Skeletal muscle satellite cell (primary cell): ENCODE measurements around the gene NUDT4.

ENCODE experiments used
- H3K27me3 ChIP-seq: 2 replicates; pipeline ENCODE4 v1.7.0; 2013; ENCODE audit warnings: low read length; ENCODE audit not compliant: control insufficient read depth, insufficient read depth
- H3K36me3 ChIP-seq: 2 replicates; pipeline ENCODE4 v1.7.0; 2013; ENCODE audit warnings: mild to moderate bottlenecking, control low read depth, low read length; ENCODE audit not compliant: insufficient read depth
- H3K4me1 ChIP-seq: 2 replicates; pipeline ENCODE4 v1.7.0; 2013; ENCODE audit warnings: low read length; ENCODE audit not compliant: control insufficient read depth, insufficient read depth
- H3K4me2 ChIP-seq: 2 replicates; pipeline ENCODE4 v1.7.0; 2013; ENCODE audit warnings: mild to moderate bottlenecking, low read length
- H3K4me3 ChIP-seq: 2 replicates; pipeline ENCODE4 v1.7.0; 2013; ENCODE audit warnings: low read length
- H3K9ac ChIP-seq: 2 replicates; pipeline ENCODE4 v1.7.0; 2013; ENCODE audit warnings: mild to moderate bottlenecking, low read depth, low read length, moderate library complexity
- H3K9me3 ChIP-seq: replicated peaks from 2 replicates; pipeline ENCODE4 v1.7.0; 2013; ENCODE audit warnings: mild to moderate bottlenecking, control low read depth, low read length

Gene NUDT4

DNA sequence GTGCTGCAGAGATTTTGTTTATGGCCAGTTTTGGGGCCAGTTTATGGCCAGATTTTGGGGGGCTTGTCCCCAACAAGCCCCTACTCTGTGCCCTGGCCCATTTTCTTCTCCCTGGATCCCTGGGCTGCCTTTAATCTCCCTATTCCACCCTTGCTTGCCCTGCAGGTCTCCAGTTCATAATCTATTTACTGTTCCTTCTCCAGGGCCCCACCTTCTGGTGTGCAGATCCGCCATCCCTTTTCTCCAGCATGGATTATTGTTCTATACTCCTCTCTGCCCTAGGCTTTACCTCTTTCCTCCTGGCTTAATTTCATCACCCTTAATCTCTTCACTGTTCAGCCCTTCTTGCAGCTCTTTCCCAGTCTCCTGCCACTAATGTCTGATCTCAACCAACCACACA lies 26.0 kb upstream of the NUDT4 start:
- Histone ChIP-seq H3K9me3 (no peaks in the 10 kb centered on the region), H3K4me2 (no peak overlapping the region), H3K36me3 (no peaks in the 10 kb centered on the region), H3K27me3 (no peaks in the 10 kb centered on the region), H3K4me1 (no peaks in the 10 kb centered on the region), H3K9ac (no peak overlapping the region), H3K4me3 (no peak overlapping the region)

- no peak overlapping the region for H3K9ac ChIP-seq
- no peaks in the 10 kb centered on the region for H3K27me3 ChIP-seq
- no peaks in the 10 kb centered on the region for H3K4me1 ChIP-seq
- no peaks in the 10 kb centered on the region for H3K36me3 ChIP-seq
- H3K4me3 ChIP-seq, result no peak overlapping the region
- no peaks in the 10 kb centered on the region for H3K9me3 ChIP-seq
- no peak overlapping the region for H3K4me2 ChIP-seq
Observed at GRCh38 chr12:93352321-93352720, 25.4 kb upstream of the NUDT4 start.

GRCh38 chr12:93356214-93356613 lies 21.5 kb upstream of the NUDT4 start:
- H3K27me3 ChIP-seq, result no peaks in the 10 kb centered on the region
- H3K9me3 ChIP-seq, result no peaks in the 10 kb centered on the region
- no peak overlapping the region for H3K9ac ChIP-seq
- no peak overlapping the region for H3K4me2 ChIP-seq
- peaks cover 1% of the 10 kb centered on the region for H3K4me1 ChIP-seq
- no peak overlapping the region for H3K4me3 ChIP-seq
- no peaks in the 10 kb centered on the region for H3K36me3 ChIP-seq

GRCh38 chr12:93358058-93358457 lies 19.7 kb upstream of the NUDT4 start:
- Histone ChIP-seq H3K9ac (no peak overlapping the region), H3K9me3 (no peaks in the 10 kb centered on the region), H3K36me3 (no peaks in the 10 kb centered on the region), H3K27me3 (no peaks in the 10 kb centered on the region), H3K4me1 (peaks cover 7% of the 10 kb centered on the region), H3K4me3 (no peak overlapping the region), H3K4me2 (no peak overlapping the region)

GRCh38 chr12:93358821-93359220 lies 18.9 kb upstream of the NUDT4 start:
- no peaks in the 10 kb centered on the region for H3K27me3 ChIP-seq
- no peak overlapping the region for H3K4me2 ChIP-seq
- H3K4me1 ChIP-seq, result peaks cover 7% of the 10 kb centered on the region
- no peaks in the 10 kb centered on the region for H3K9me3 ChIP-seq
- no peaks in the 10 kb centered on the region for H3K36me3 ChIP-seq
- H3K9ac ChIP-seq, result no peak overlapping the region
- H3K4me3 ChIP-seq, result no peak overlapping the region

DNA sequence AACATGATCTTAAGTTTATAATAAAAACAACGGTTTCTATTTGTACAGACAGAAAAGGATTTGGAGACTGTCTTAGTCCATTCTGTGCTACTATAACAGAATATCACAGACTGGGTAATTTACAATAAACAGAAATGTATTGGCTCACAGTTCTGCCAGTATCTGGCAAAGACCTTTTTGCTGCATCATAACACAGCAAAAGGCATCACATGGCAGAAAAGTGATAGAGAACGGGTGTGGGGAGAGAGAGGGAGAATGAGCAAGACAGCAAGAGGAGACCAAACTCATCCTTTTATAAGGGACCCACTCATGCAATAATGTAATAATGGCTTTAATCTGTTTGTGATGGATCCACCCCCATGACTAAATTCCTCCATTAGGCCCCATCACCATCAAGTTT lies 17.0 kb upstream of the NUDT4 start:
- no peak overlapping the region for H3K4me3 ChIP-seq
- H3K9ac ChIP-seq, result no peak overlapping the region
- H3K36me3 ChIP-seq, result no peaks in the 10 kb centered on the region
- no peaks in the 10 kb centered on the region for H3K27me3 ChIP-seq
- H3K4me1 ChIP-seq, result peaks cover 10% of the 10 kb centered on the region
- H3K9me3 ChIP-seq, result no peaks in the 10 kb centered on the region
- H3K4me2 ChIP-seq, result no peak overlapping the region

- Histone ChIP-seq H3K4me3 (no peak overlapping the region), H3K9ac (no peak overlapping the region), H3K27me3 (no peaks in the 10 kb centered on the region), H3K4me1 (peaks cover 14% of the 10 kb centered on the region), H3K4me2 (peak overlapping the region; percentile 13), H3K9me3 (no peaks in the 10 kb centered on the region), H3K36me3 (no peaks in the 10 kb centered on the region)
Observed at GRCh38 chr12:93361151-93361919, 16.4 kb upstream of the NUDT4 start.

- no peak overlapping the region for H3K9ac ChIP-seq
- peaks cover 14% of the 10 kb centered on the region for H3K4me1 ChIP-seq
- no peak overlapping the region for H3K4me3 ChIP-seq
- no peaks in the 10 kb centered on the region for H3K9me3 ChIP-seq
- H3K27me3 ChIP-seq, result no peaks in the 10 kb centered on the region
- no peaks in the 10 kb centered on the region for H3K36me3 ChIP-seq
- no peak overlapping the region for H3K4me2 ChIP-seq
Observed at GRCh38 chr12:93363841-93364297, 13.9 kb upstream of the NUDT4 start.

DNA sequence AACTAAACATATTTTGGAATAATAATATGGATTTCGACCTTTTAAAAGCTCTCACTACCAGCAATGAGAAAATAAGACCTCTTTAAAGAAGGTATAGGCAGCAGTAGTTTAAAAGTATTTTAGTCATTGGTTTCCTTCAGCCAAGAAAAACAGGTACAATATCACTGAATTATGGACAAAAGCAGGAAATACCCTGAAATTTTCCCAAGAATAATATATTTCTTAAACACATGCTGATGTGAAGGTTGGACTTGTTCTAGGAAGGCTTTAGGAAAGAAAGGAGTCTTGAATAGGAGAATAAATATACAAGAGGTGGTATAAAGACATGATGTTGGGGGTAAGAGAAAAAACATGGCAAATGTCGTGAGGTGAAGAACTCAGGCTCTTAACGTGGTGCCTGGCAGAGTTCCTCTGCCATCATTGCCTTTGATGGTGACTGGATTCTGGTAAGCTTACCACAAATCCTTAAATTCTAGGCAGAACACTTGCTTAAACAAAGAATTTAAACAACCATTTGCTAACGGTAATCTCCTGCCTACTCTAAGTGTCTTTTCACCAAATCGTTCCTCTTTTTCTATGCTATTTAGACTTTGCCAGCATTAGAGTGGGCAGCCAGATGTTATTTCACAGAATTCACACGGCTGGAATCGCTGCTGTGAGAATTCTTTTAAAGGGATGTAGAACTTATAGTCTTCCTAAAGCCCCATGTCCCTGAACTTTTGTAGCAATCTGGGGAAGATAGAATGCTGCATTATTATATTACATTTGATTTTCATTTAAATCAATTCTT lies 11.9 kb upstream of the NUDT4 start:
- H3K9ac ChIP-seq, result no peak overlapping the region
- H3K9me3 ChIP-seq, result no peaks in the 10 kb centered on the region
- no peak overlapping the region for H3K4me3 ChIP-seq
- no peak overlapping the region for H3K4me2 ChIP-seq
- no peaks in the 10 kb centered on the region for H3K27me3 ChIP-seq
- H3K4me1 ChIP-seq, result peaks cover 14% of the 10 kb centered on the region
- no peaks in the 10 kb centered on the region for H3K36me3 ChIP-seq

DNA sequence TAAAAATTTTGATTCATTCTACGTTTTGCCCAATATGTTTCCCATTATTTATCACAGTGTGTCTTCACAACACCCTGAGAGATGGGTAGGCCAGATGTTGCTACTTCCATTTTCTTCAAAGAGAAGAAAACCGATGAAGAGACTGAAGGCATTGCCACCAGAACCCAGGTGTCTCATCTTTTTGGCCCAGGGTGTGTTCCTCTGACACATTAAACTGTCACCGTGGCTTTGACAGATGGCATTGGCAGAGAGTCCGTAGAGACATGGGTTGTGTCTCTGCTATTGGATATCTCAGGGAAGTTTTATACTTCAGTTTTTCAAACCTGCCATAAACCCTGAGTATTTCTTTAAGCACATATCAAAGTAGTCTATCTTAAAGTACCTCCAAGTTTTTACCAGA lies 11.3 kb upstream of the NUDT4 start:
- H3K4me3 ChIP-seq, result no peak overlapping the region

GRCh38 chr12:93368766-93369165 lies 9.0 kb upstream of the NUDT4 start:
- Histone ChIP-seq H3K4me3 (no peak overlapping the region), H3K36me3 (no peaks in the 10 kb centered on the region), H3K9me3 (no peaks in the 10 kb centered on the region), H3K4me1 (peaks cover 7% of the 10 kb centered on the region), H3K27me3 (no peaks in the 10 kb centered on the region), H3K4me2 (no peak overlapping the region), H3K9ac (no peak overlapping the region)

More for the DNA sequence above, 11.3 kb upstream of the NUDT4 start:
- Histone ChIP-seq H3K27me3 (no peaks in the 10 kb centered on the region), H3K4me2 (no peak overlapping the region), H3K9me3 (no peaks in the 10 kb centered on the region), H3K4me1 (peaks cover 10% of the 10 kb centered on the region), H3K9ac (no peak overlapping the region), H3K36me3 (no peaks in the 10 kb centered on the region)
